Uterus (tissue), 4 donors: ENCODE measurements around the gene SLFNL1. TPM values are rescaled to one million over a fixed set of nuclear protein-coding genes. Genes with fewer than 3 reads are reported as not detected.

Experiments
- DNase-seq, 2 donors: peaks; one replicate each; pipeline ENCODE4 v3.0.0-alpha.2; 2019 to 2020
- H3K27ac ChIP-seq, 2 donors: fragments of 200-600 bp; sonication (generic); 1 replicate in 1 of 2; 2 replicates in 1 of 2; pipeline ENCODE4 v1.5.1; 2016 to 2018
- H3K27me3 ChIP-seq, 2 donors: fragments of 200-600 bp; sonication (generic); one replicate each; pipeline ENCODE4 v1.5.1; 2018 to 2019; ENCODE audit warnings: control low read depth in 1 of 2
- H3K36me3 ChIP-seq, 2 donors: fragments of 200-600 bp; sonication (generic); one replicate each; pipeline ENCODE4 v1.5.1; 2019; ENCODE audit warnings: control low read depth in 1 of 2
- H3K4me1 ChIP-seq, 2 donors: fragments of 200-600 bp; sonication (generic); one replicate each; pipeline ENCODE4 v1.5.1; 2018 to 2019; ENCODE audit warnings: control low read depth in 1 of 2
- H3K4me3 ChIP-seq, 2 donors: fragments of 200-600 bp; sonication (generic); 1 replicate in 1 of 2; 2 replicates in 1 of 2; pipeline ENCODE4 v1.5.1; 2018 to 2019; ENCODE audit warnings: mild to moderate bottlenecking in 1 of 2
- H3K9me3 ChIP-seq, 2 donors: fragments of 200-600 bp; sonication (generic); one replicate each; pipeline ENCODE4 v1.5.1; 2019; ENCODE audit warnings: control low read depth in 1 of 2
- POLR2A ChIP-seq, 2 donors: fragments of 450-650 bp; IDR thresholded peaks; one replicate each; pipeline ENCODE4 v1.6.1; 2016; ENCODE audit warnings: antibody characterized with exemption in 2 of 2, mild to moderate bottlenecking in 1 of 2, moderate library complexity in 1 of 2
- intact Hi-C: fragments of 100-400 bp; cut with DNase I; formaldehyde crosslinking; loops from one replicate; pipeline ENCODE4 v1.15.1; 2023; ENCODE audit warnings: low total_unique reads
- total RNA-seq, 4 donors: library from RNA; depleted of rRNA in 3 of 4; stranded (reverse); fragments of >200 nt in 3 of 4; gene quantifications; one replicate each; pipeline versions ENCODE4 v1.1.0 to v1.2.4, GENCODE V29; 2014 to 2023
- TF ChIP-seq, protein P1 (sequence below), 4 experiments: fragments of 200-600 bp in 2 of 4; fragments of 450-650 bp in 2 of 4; sonication (generic) in 2 of 4; IDR thresholded peaks; one replicate each; pipeline ENCODE4 v1.5.1; 2016 to 2019; ENCODE audit warnings: antibody characterized with exemption in 4 of 4, mild to moderate bottlenecking in 2 of 4, moderate library complexity in 1 of 4
- donor health status: DM: yes; HTN: yes; CAD: no.

The SLFNL1 gene
- total RNA-seq, 4 donors from 2014 or later: 0.83 to 31.3 (median 1.6) TPM; not detected in 1

DNA sequence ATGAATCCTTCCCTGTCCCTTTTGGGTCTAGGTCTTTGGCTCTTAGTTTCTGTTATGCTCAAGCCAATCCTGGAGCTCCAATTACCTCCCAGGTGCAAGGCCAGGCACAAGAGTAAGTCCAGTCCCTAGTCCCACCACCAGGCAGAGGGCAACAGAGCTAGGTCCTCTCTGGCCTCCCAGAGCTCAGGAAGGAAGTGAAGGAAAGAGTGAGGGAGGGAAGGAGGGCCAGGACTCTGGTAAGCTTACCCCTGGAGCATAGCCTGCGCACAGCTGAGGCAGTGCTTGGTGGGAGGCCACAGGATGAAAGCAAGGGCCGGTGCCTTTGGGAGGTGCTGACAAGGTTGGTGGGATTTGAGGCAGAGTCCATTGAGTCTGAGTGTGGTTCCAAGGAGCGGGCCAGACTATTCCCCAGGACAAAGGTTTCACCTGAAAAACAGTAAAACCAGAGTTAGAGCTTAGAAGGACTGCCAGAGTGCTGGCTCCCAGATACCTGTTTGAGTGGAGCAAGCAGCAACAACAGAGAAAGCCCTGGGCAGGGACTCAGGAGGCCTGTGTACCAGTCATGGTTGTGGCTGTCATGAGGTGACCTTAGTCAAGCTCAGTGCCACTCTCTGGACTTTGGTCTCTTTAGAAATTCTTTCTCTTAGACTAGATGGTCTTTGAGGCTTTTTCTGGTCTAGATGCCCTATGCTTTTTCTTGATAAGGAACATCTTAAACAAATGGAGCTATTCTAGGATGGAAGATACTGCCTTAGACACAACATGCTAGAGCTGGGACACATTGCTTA is 15.8 kb upstream of the SLFNL1 start:
- Histone ChIP-seq H3K36me3 (no peaks in the 10 kb centered on the region), H3K4me3 (no peak overlapping the region), H3K27me3 (no peaks in the 10 kb centered on the region), H3K9me3 (no peaks in the 10 kb centered on the region), H3K4me1 (no peaks in the 10 kb centered on the region), H3K27ac (no peak overlapping the region)
- intact Hi-C loops: no loop called here
- TF ChIP-seq, protein P1, sequence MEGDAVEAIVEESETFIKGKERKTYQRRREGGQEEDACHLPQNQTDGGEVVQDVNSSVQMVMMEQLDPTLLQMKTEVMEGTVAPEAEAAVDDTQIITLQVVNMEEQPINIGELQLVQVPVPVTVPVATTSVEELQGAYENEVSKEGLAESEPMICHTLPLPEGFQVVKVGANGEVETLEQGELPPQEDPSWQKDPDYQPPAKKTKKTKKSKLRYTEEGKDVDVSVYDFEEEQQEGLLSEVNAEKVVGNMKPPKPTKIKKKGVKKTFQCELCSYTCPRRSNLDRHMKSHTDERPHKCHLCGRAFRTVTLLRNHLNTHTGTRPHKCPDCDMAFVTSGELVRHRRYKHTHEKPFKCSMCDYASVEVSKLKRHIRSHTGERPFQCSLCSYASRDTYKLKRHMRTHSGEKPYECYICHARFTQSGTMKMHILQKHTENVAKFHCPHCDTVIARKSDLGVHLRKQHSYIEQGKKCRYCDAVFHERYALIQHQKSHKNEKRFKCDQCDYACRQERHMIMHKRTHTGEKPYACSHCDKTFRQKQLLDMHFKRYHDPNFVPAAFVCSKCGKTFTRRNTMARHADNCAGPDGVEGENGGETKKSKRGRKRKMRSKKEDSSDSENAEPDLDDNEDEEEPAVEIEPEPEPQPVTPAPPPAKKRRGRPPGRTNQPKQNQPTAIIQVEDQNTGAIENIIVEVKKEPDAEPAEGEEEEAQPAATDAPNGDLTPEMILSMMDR (IDR thresholded peaks at IDR 0.05): no peak
- no peak for TF ChIP-seq POLR2A (IDR thresholded peaks at IDR 0.05)
- no peak for DNase-seq

DNA sequence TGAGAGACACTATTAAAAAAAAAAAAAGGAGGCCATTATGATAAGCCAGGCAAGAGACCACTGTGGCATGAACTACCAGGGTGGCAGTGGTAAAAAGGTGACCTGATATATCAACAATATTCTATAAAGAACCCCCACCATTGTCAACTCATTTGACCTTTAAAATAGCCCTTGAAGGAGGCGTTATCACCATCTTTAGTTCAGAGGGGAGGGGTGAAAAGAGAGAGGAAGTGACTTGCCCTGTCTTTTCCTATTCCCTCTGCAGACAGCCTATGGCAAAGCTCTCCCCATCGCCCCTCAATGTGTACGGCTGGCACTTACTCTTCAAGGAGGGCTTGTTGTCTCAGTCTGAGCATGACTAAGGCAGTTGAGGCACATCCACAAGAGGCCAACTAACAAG is 11.7 kb upstream of the SLFNL1 start:
- intact Hi-C loops: no loop called here
- Histone ChIP-seq H3K4me1 (no peaks in the 10 kb centered on the region), H3K27me3 (no peaks in the 10 kb centered on the region), H3K4me3 (no peak overlapping the region), H3K27ac (no peak overlapping the region), H3K36me3 (no peaks in the 10 kb centered on the region), H3K9me3 (no peaks in the 10 kb centered on the region)
- no peak for DNase-seq
- TF ChIP-seq, protein P1 (IDR thresholded peaks at IDR 0.05): no peak
- no peak for TF ChIP-seq POLR2A (IDR thresholded peaks at IDR 0.05)

GRCh38 chr1:41032147-41032546 is 10.6 kb upstream of the SLFNL1 start:
- Histone ChIP-seq H3K9me3 (no peaks in the 10 kb centered on the region), H3K27ac (no peak overlapping the region), H3K4me1 (no peaks in the 10 kb centered on the region), H3K27me3 (no peaks in the 10 kb centered on the region), H3K4me3 (no peak overlapping the region), H3K36me3 (no peaks in the 10 kb centered on the region)
- intact Hi-C loops: no loop called here
- no peak for DNase-seq
- TF ChIP-seq, protein P1 (IDR thresholded peaks at IDR 0.05): no peak
- TF ChIP-seq POLR2A (IDR thresholded peaks at IDR 0.05): no peak

GRCh38 chr1:41030872-41031616 is 9.5 kb upstream of the SLFNL1 start:
- Histone ChIP-seq H3K9me3 (no peaks in the 10 kb centered on the region), H3K27me3 (no peaks in the 10 kb centered on the region), H3K36me3 (no peaks in the 10 kb centered on the region), H3K27ac (no peak overlapping the region), H3K4me1 (no peaks in the 10 kb centered on the region), H3K4me3 (no peak overlapping the region)
- DNase-seq: no peak
- TF ChIP-seq, protein P1 (IDR thresholded peaks at IDR 0.05): no peak
- TF ChIP-seq POLR2A (IDR thresholded peaks at IDR 0.05): no peak
- intact Hi-C loops: no loop called here

- no peaks in the 10 kb centered on the region for H3K27me3 ChIP-seq
- H3K36me3 ChIP-seq: no peaks in the 10 kb centered on the region
- TF ChIP-seq, protein P1 (IDR thresholded peaks at IDR 0.05): no peak
- TF ChIP-seq POLR2A (IDR thresholded peaks at IDR 0.05): no peak
- peak overlapping the region; percentile 55 to 56 for H3K27ac ChIP-seq
- no peak overlapping the region for H3K4me3 ChIP-seq
- intact Hi-C loops: no loop called here
- H3K4me1 ChIP-seq: no peaks in the 10 kb centered on the region
- no peaks in the 10 kb centered on the region for H3K9me3 ChIP-seq
- no peak for DNase-seq
These were observed 6.6 kb upstream of the SLFNL1 start for GRCh38 chr1:41028034-41028642.
